Measurements from ENCODE around the gene COMMD7. TPM values are rescaled to one million over a fixed set of nuclear protein-coding genes. Genes with fewer than 3 reads are reported as not detected.
A peak's percentile ranks its signal among the peaks of the same experiment; 100 is the strongest.

Gene COMMD7
- polyA plus RNA-seq, 1 donor from 2014 or later = 35.6 TPM

- Histone ChIP-seq H3F3A (ENCODE audit: insufficient read depth, low read length, poor library complexity, severe bottlenecking) (no peaks in the 10 kb centered on the region), H3K36me3 (ENCODE audit: insufficient read depth, low read length) (no peaks in the 10 kb centered on the region), H3K9me2 (ENCODE audit: insufficient read depth, low read length) (no peaks in the 10 kb centered on the region), H3K27me3 (ENCODE audit: insufficient read depth, low read depth, low read length) (no peaks in the 10 kb centered on the region), H3K27ac (ENCODE audit: low read length) (no peak overlapping the region), H3K79me2 (replicated peaks; ENCODE audit: insufficient read depth, low read length) (no peaks in the 10 kb centered on the region), H3K9me3 (ENCODE audit: low read length) (no peaks in the 10 kb centered on the region), H3K4me2 (ENCODE audit: low read length) (no peak overlapping the region), H2AFZ (ENCODE audit: low read depth, low read length) (no peak overlapping the region), H4K20me1 (ENCODE audit: insufficient read depth) (no peaks in the 10 kb centered on the region), H3K9ac (ENCODE audit: low read length) (no peak overlapping the region), H3K4me3 (ENCODE audit: low read length) (no peak overlapping the region)
- TF ChIP-seq MXI1 (conservative IDR thresholded peaks at IDR 0.05; ENCODE audit: poor library complexity, severe bottlenecking) = no peak
- TF ChIP-seq SMC3 (conservative IDR thresholded peaks at IDR 0.05; ENCODE audit: poor library complexity) = no peak
- no peak for TF ChIP-seq CTCF (IDR thresholded peaks at IDR 0.05; ENCODE audit: poor library complexity, severe bottlenecking)
- no peak for TF ChIP-seq REST (IDR thresholded peaks at IDR 0.05; ENCODE audit: borderline replicate concordance)
- TF ChIP-seq EP300 (conservative IDR thresholded peaks at IDR 0.05; ENCODE audit: poor library complexity, severe bottlenecking) = no peak
- TF ChIP-seq POLR2AphosphoS5 (IDR thresholded peaks at IDR 0.05) = no peak
- no peak for TF ChIP-seq RAD21 (conservative IDR thresholded peaks at IDR 0.05)
- no peak for TF ChIP-seq EZH2 (IDR thresholded peaks at IDR 0.05; ENCODE audit: borderline replicate concordance, insufficient read depth, low read length, poor library complexity, severe bottlenecking)
Observed at GRCh38 chr20:32682508-32682987, 60.7 kb downstream of the COMMD7 start.

GRCh38 chr20:32681175-32682084 is 61.8 kb downstream of the COMMD7 start:
- peak overlapping the region; percentile 25 for H3K4me2 ChIP-seq (ENCODE audit: low read length)
- no peaks in the 10 kb centered on the region for H3K9me3 ChIP-seq (ENCODE audit: low read length)
- no peaks in the 10 kb centered on the region for H3K9me2 ChIP-seq (ENCODE audit: insufficient read depth, low read length)
- H3K4me3 ChIP-seq (ENCODE audit: low read length) = peak overlapping the region; percentile 55
- H2AFZ ChIP-seq (ENCODE audit: low read depth, low read length) = peak overlapping the region; percentile 42
- peak; percentile 28 for TF ChIP-seq SMC3 (conservative IDR thresholded peaks at IDR 0.05; ENCODE audit: poor library complexity)
- TF ChIP-seq TAF1 (IDR thresholded peaks at IDR 0.05; ENCODE audit: low read depth) = peak; percentile 71
- peak; percentile 35 for TF ChIP-seq CTCF (IDR thresholded peaks at IDR 0.05; ENCODE audit: poor library complexity, severe bottlenecking)
- TF ChIP-seq REST (IDR thresholded peaks at IDR 0.05; ENCODE audit: borderline replicate concordance) = peak; percentile 27
- no peak for TF ChIP-seq MXI1 (conservative IDR thresholded peaks at IDR 0.05; ENCODE audit: poor library complexity, severe bottlenecking)
- TF ChIP-seq RAD21 (conservative IDR thresholded peaks at IDR 0.05) = peak; percentile 34
- TF ChIP-seq POLR2AphosphoS5 (IDR thresholded peaks at IDR 0.05) = peak; percentile 70
- peak; percentile 59 for TF ChIP-seq EP300 (conservative IDR thresholded peaks at IDR 0.05; ENCODE audit: poor library complexity, severe bottlenecking)
- TF ChIP-seq EZH2 (IDR thresholded peaks at IDR 0.05; ENCODE audit: borderline replicate concordance, insufficient read depth, low read length, poor library complexity, severe bottlenecking) = no peak
- H3K27ac ChIP-seq (ENCODE audit: low read length) = peak overlapping the region; percentile 89
- peak overlapping the region; percentile 64 for H3K9ac ChIP-seq (ENCODE audit: low read length)
- no peaks in the 10 kb centered on the region for H3K79me2 ChIP-seq (replicated peaks; ENCODE audit: insufficient read depth, low read length)
- no peaks in the 10 kb centered on the region for H3K27me3 ChIP-seq (ENCODE audit: insufficient read depth, low read depth, low read length)
- no peaks in the 10 kb centered on the region for H4K20me1 ChIP-seq (ENCODE audit: insufficient read depth)
- H3F3A ChIP-seq (ENCODE audit: insufficient read depth, low read length, poor library complexity, severe bottlenecking) = no peaks in the 10 kb centered on the region
- H3K36me3 ChIP-seq (ENCODE audit: insufficient read depth, low read length) = no peaks in the 10 kb centered on the region

Measured in neural cell (in vitro differentiated cells).